KBM-7 (cell line): ENCODE measurements around the gene NEURL3.

Experiments used
- DNase-seq: peaks from one replicate; pipeline ENCODE4 v3.0.0-alpha.2; 2015
- in situ Hi-C: fragments of 300-500 bp; cut with MboI; formaldehyde crosslinking; loops from 2 replicates; pipeline ENCODE4 v1.14.3; 2020; ENCODE audit warnings: low sequenced_read_pairs, low pct_unique_long_range_greater_than_20kb, mixed read lengths

NEURL3 gene

DNA sequence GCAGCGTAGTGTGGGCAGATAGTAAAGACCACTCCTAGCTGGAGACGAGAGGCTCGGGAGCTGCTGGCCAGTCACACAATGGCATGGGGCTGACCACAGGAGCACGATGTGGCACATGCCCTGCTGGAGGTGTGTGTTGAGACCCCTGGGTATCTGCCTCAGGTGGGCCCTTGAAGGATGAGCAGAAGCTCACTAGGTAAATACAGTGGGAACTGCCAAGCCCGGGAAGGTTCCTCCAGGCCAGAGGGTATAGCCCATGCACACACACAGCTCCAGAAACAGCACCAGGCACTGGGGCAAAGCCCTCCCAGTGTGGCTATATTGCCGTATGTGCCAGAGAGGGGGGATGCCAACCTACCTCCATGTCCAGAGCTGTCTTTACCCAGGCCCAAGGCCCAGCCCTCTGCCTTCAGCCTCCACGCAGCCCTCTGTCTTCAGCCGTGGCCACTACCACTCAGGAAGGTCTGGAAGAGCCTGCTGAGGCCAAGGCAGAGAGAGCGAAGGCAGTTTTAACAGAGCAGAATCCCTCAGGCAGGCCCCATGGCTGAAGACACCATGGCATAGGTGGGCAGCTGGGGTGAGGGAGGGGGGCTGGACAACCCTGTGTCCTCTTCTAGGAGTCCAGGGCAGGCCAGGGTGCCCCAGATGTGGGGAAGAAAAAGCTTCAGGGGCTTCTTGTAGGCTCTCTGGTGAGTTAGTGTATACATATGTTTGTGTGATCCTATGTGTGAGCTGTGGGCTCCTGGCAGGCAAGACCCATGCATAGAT lies 24.4 kb upstream of the NEURL3 start:
- no peak for DNase-seq
- in situ Hi-C loops: no loop called here

- in situ Hi-C loops: no loop called here
- DNase-seq: no peak
Measured at GRCh38 chr2:96528700-96529375, 23.7 kb upstream of the NEURL3 start.

GRCh38 chr2:96528006-96528699 lies 23.0 kb upstream of the NEURL3 start:
- DNase-seq: peak; percentile 56
- in situ Hi-C loops: no loop called here

GRCh38 chr2:96527286-96528005 lies 22.3 kb upstream of the NEURL3 start:
- DNase-seq: no peak
- in situ Hi-C loops: no loop called here

DNA sequence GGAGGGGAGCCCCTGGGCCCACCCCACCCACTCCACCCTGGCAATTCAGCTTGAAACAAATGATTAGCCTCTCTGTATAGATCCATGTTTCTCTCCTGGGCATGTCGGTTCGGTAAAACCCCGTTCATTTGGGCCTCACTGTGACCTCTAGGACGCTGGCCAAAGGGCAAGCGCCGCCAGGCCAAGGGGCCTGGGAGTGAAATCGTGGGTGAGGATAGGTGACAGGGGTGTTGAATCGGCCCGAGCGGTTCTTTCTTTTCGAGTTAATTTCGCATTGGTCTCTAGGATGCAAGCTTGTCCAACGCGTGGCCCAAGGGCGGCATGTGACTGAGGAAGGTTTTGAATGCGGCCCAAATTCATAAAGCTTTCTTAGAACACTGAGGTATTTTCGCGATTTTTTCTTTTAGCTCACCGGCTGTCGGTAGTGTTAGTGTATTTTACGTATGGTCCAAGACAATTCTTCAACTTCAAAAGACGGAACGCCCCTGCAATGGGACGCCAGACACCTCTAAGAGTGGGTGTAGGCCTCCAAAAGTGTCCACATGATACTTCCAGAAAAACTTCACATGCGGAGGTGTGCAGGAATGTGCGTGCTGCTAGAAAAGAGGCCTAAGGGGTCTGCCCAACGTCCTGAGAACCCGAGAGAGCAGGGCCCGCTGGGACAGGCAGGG lies 21.6 kb upstream of the NEURL3 start:
- in situ Hi-C loops: no loop called here
- no peak for DNase-seq

DNA sequence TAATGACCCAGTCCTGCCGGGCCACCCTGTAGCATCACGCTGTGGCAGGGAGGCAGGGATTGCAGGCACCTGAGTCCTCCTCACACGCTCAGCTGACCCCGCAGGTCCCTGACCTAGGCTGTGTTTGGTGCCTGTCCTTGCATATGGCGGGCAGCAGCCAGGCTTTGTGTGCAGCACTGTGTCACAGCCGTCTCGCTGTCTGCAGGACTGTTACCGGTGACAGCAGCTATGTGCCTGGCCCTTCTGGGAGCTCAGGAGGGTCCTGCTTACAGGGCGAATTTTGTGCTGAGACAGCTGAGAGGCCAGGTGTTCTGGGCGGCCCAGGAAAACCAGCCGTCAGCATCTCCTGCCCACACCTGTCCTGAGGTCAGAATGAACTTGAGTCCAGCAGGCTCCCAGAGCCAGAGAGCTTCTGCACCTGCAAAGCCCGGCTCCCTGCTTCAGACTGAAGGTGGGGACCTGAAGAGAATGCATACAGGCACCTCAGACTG lies 21.0 kb upstream of the NEURL3 start:
- in situ Hi-C loops: no loop called here
- no peak for DNase-seq

GRCh38 chr2:96525211-96525507 lies 20.0 kb upstream of the NEURL3 start:
- in situ Hi-C loops: no loop called here
- DNase-seq: no peak

- no peak for DNase-seq
- in situ Hi-C loops: no loop called here
Measured at GRCh38 chr2:96524482-96525210, 19.5 kb upstream of the NEURL3 start.

DNA sequence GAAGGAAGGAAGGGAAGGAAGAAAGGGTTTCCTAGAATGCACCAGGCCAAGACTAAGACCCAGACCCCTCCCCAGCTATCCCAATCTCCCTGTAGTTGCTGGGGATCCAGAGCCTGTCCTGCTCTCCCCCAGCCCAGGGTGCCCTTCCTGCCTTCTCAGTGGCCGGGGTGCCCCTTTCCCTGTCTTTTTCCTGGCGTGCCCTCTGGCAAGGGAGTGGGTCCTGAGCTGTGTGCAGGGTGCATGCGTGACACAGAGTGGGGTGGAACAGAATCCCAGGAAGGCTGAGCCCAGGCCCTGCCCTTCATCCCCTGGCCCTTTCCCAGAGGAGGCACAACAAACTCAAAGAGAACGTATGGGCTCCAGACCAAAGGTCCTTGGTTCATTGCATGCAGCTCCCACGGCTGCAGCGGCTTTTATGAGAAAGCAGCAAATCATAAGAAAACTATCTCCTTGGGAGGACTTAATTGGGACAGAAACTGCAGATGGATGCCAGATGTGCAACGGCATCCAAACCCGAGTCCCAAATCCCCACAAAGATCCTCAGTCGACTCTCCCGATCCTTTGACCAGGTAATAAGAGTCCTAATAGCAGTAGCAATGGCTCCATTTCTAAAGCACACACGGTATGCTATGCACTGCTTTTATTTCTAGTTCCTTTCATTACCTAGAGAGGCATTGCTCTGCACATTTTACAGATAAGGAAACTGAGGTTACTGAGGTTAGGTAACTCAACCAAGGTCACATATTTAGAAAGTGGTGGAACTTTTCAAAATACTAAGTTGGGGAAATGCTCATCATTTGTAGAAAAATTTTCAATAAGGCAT lies 18.7 kb upstream of the NEURL3 start:
- in situ Hi-C loops: no loop called here
- no peak for DNase-seq

DNA sequence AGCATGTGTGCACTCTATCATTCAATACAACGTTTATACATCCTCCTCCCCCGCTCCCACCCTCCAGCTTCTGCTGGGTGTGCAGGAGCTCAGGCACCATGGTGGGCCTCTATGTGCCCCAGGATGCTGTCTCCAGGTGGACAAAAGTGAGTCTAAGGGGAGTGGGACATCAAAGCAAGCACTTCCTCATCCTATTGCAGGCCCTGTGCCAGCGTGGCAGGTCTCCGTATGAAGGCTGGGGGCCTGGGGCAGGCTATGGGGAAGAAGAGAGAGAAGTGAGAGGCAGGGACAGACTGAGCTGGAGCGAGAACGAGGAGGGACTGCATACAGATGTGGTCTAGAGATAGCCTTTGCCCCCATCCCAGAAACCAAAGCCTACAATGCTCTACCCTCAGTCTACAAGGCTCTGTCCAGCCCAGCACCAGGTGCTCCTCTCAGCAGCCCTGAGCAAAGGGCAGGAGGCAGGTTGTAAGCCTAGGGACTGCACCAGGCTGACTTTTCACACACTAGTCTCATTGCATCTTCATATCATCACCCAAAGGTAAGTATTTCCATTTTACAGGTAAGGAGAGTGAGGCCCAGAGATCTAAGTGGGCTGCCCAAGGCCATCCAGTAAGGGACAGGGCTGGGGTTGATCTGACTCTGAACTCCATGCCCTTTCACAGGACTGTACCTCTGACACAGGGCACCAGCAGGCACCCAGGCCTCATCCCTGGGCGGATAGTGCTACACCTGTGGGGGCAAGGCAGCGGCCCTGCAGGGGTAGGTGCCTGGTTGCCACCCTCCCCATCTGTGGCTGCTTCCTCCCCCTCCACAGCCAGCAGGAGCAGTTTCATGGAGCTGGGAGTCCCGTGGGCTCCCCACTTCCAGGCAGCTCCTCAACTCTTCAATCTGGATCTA lies 17.4 kb upstream of the NEURL3 start:
- no peak for DNase-seq
- in situ Hi-C loops: no loop called here

GRCh38 chr2:96521219-96521618 lies 16.1 kb upstream of the NEURL3 start:
- no peak for DNase-seq
- in situ Hi-C loops: no loop called here

- in situ Hi-C loops: no loop called here
- no peak for DNase-seq
Measured at GRCh38 chr2:96520697-96521096, 15.5 kb upstream of the NEURL3 start.

- DNase-seq: no peak
- in situ Hi-C loops: no loop called here
Measured at GRCh38 chr2:96520231-96520630, 15.1 kb upstream of the NEURL3 start.

DNA sequence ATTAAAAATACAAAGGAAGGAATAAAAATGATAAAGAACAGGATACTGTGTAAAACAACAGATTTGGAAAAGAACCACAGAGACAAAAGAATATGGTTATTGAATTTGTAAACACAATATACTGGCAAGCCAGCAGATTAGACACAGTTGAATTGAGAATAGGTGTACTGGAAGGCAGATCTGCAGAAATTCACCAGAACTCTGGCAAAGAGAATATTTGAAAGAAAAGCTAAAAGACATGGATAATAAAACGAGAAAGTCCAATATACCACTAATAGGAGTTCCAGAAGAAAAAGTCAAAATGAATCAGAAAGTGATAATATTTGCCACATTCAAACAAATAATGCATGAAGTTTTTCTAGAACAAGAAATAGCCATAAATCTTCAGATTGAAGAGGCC lies 11.9 kb upstream of the NEURL3 start:
- in situ Hi-C loops: no loop called here
- DNase-seq: no peak

DNA sequence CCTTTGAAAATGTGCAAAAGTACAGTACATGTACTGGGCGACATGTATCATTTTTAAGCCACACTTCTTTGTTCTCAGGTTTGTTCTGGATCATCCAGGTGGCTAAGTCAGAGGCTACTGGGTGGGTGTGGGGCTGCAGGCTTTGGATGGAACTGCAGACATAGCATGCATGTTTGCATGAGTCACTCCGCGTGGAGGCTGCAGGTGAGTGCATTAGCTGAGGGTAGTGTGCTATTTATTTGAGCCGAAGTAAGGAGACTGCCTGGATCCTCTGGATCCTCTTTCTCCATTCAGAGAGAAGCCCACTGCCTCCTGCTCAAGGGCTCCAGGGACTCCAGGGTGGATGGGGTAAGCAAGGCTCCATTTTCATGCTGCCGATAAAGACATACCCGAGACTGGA lies 9.4 kb upstream of the NEURL3 start:
- no peak for DNase-seq
- in situ Hi-C loops: no loop called here

GRCh38 chr2:96512341-96512740 lies 7.2 kb upstream of the NEURL3 start:
- DNase-seq: no peak
- in situ Hi-C loops: no loop called here

- in situ Hi-C loops: no loop called here
- no peak for DNase-seq
Measured at GRCh38 chr2:96511851-96512250, 6.7 kb upstream of the NEURL3 start.
